ENCODE data around the gene POLR1H.
A peak's percentile ranks its signal among the peaks of the same experiment; 100 is the strongest.

Gene POLR1H

DNA sequence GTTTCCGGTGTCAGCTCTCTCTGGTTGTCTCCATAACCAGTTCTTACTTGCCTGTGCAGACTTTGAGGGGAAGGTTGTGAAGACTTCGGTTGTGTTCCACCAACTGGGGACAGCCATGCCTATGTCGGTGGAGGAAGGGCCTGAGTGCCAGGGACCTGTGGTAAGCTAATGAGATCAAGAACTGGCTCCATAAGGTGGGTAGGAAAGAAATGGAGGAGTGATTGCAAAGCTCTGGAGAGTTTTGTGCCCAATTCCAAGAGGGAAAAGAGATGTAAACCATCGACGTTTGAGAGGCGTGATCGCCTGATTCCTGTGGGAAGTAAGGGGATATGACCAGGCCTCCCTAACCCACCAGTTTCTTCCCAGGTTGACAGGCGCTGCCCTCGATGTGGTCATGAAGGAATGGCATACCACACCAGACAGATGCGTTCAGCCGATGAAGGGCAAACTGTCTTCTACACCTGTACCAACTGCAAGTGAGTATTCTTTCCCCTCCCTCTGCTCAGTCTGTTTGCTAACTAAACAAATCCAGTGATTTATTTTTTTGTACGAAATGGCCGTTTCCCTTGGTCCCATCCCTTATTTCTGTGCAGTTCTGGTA lies 893 bp downstream of the POLR1H start:
- no peak for DNase-seq (ENCODE audit: low read depth)

GRCh38 chr6:30062471-30063178 lies 1.6 kb downstream of the POLR1H start:
- no peak for DNase-seq (ENCODE audit: low read depth)

- DNase-seq (ENCODE audit: low read depth), result no peak
Observed at GRCh38 chr6:30063315-30063714, 2.2 kb downstream of the POLR1H start.

GRCh38 chr6:30066082-30066481 lies 5.0 kb downstream of the POLR1H start:
- no peak for DNase-seq (ENCODE audit: low read depth)

GRCh38 chr6:30066577-30067459 lies 5.8 kb downstream of the POLR1H start, which contains the start of gene PPP1R11:
PPP1R11 (plus strand) TSS chr6:30067198; CDS start chr6:30067411, 213 bp downstream.
- DNase-seq (ENCODE audit: low read depth), result peak; percentile 99

DNA sequence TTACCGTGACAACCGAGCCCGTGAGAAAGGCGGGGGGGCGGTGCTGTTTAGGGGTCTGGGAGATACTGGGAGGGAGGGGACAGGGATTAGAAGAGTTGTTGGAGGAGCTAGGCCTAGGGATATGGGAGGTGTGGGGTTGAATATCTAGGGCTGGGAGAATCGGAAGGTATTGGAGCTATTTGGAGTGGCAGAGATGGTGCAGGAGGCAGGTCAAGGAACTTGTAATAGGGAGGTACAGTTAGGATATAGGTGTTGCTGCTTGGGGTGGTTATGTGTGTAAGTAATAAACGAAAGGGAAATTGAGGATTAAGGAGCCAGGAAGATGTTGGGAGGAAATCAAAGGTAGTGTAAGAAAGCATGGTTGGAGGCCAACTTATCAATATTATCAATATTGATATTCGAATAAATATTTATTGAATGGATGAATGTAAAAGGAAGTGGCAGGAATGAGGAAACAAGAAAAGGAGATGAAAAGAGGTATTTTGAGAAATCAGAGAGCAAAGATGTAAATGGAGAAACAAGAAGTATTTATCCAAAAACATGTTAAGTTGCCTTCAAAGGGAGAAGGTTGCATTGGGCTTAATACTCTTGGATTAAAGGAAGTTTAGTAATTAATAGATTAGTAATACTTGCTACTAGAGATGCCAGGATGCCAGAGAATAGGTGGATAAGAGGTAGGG lies 6.5 kb downstream of the POLR1H start:
- no peak for DNase-seq (ENCODE audit: low read depth)

DNA sequence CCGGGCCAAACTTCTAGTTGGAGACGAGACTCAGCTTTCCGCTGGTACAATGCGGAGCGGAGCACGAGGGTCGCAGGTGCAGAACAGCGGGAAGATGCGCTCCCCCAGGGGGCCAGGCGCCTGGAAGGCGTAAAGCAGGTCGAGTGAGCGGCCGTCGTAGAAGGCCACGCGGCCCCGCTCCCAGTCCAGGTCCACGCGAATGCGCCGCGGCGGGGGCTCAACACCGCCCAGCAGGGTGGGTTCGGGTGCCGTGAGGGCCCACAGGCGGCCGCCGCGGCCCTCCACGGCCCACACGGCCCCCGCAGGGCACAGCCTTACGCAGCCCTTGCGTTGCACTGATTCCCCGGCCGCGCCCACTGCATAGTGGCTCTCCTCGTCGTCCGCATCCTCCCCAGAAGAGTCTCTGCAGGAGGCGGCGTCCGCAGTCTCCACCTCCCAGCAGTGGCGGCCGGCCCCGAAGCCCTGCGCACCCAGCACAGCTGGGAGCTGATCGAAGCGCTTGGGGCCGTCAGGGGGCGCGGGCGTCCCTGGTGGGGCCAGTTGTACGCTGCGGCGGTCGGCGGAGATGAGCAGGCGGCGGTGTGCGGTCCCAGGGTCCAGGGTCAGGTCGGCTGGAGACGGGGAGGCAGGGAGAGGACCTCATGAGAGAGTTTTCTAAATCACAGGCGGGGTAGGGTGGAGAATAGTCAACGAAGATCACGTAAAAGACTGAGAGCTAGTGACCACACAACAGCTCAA lies 10.2 kb downstream of the POLR1H start:
- DNase-seq (ENCODE audit: low read depth), result peak; percentile 3

GRCh38 chr6:30071858-30072257 lies 10.8 kb downstream of the POLR1H start:
- DNase-seq (ENCODE audit: low read depth), result no peak

- no peak for DNase-seq (ENCODE audit: low read depth)
Observed at GRCh38 chr6:30073489-30074235, 12.6 kb downstream of the POLR1H start.

DNA sequence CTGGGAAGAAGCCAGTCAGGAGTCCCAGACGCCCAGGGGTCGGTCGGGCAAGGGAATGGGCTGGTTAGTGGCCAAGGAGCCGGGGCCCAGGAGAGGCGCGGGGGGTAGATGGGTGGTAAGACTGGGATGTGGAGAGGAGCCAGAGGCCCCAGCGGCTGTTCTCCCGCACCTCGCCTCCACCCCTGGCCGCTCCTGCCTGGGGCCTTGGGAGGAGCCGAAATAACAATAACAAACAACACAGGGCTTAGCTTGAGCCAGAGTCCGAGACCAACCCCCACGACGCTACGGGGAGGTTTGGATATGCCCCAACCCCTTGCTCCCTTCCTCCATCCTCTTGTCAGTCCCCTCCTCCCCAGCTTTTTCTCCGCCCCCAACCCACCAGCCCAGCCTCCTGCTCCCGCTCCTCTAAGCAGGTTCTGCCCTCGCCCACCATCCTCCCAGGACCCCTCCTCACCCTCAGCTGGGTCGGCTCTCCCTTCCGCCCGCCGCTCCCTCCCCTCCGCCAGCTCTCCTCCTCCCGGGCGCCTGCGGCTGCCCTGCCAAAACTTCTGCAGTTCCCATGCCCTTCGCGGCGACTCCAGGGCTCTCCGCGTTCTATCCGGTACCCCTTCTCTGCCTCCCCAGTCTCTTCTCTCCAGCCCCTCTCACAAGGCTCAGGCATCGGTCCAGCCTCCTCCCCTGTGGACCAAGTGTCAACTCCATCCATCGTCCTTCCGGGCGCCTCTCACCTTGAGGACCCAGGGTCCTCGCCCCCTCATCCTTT lies 13.4 kb downstream of the POLR1H start:
- DNase-seq (ENCODE audit: low read depth), result no peak

GRCh38 chr6:30075094-30075789 lies 14.2 kb downstream of the POLR1H start, which contains the start of gene RNF39:
RNF39 (minus strand) TSS chr6:30075769; CDS start chr6:30075585, 184 bp downstream.
- DNase-seq (ENCODE audit: low read depth), result no peak

GRCh38 chr6:30075790-30076732 lies 15.0 kb downstream of the POLR1H start:
- DNase-seq (ENCODE audit: low read depth), result no peak

- DNase-seq (ENCODE audit: low read depth), result no peak
Observed at GRCh38 chr6:30077218-30077617, 16.2 kb downstream of the POLR1H start.

DNA sequence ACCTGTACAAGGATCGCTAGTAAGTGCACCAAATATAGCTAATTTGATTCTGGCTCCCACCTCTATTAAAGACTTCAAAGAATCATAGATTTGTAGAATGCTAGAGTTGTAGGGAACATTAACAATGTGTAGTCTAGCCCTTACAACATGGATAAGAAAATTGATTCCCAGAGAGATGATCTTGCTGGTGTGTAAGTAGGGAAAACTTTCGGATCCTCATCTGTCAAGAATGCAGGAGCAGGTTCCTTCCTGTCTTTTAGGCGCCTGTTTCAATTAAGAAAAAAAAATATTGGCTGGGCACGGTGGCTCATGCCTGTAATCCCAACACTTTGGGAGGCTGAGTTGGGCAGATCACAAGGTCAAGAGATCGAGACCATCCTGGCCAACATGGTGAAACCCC lies 26.8 kb downstream of the POLR1H start:
- no peak for DNase-seq (ENCODE audit: low read depth)

DNA sequence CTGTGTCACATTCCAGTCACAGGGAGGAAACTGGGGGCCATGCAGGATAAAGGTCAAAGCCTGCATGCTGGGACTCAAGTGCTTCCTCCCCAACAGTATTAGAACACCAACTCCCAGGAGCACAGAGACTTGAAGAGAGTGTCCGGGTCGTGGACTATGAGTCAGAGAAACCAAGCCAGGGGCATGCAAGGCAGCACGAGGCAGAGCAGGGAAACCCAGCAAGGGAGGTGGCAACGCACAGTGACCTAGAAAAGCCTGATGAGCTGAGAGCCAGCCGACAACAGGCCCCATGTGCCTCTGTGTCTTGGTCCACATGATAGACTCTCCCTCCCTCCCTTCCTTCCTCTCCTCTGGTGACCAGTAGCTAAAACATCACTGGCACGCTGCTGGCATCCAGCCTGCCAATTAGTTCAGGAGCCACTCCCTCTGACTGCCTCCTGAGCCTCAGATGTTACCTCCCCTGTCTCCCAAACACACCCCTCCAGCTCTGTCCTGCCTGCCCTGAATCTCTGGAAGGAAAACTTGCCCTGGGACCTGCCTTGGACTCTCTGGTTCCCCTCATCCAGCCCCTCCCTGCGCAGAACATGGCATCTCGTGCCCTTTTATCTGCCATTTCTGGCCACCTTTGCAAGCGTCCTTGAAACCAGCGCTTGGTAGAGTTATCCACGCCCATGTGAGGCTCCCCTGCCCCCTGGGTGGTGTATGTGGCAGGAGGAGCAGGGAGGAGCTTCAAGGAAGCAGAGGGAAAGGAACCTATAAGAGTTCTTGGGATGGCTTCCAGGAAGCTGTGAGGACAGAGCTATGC lies 30.7 kb downstream of the POLR1H start:
- peak; percentile 66 for DNase-seq (ENCODE audit: low read depth)

DNA sequence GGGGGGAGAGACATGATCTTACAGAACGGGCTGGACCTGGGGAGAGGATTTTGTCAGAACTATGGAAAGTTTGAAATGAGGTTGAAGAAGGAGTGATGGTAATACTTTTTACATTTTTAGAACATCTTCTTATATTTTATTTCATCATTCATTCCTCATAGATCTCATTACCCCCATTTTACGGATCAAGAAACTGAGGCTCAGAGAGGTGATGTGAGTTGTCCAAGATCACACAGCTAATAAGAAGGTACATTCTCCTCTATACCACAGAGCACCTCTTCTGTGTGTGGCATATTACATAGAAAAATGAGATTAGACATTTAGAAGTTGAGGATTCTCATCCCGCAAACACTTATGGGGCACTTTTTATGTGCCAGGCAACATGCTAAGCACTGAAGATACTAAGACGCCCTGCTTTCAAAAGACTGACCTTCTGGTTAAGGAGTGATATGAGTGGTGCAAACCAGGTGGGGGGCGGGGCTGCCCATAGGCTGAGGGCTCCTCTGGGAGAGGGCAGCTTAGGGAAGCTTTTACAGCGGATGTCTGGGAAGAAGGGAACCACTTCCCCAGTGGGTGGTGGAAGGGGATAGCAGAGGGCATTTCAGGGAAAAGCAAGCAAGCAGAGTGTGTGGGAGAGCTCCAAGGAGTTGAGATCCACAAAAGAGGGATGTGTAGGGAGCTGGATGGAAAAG lies 31.9 kb downstream of the POLR1H start:
- DNase-seq (ENCODE audit: low read depth), result no peak

Measured in fibroblast of gingiva (primary cell).